NCI-H1436 (cell line): ENCODE measurements around the gene SERINC2.
"Not testable (repeated sequence)": the region's sequence is repeated elsewhere in the genome, so short reads cannot be mapped to it uniquely, and the experiment has no call there.

ENCODE experiments used
- DNase-seq: peaks from one replicate; lab custom pipeline; 2025; lab: John Stamatoyannopoulos, UW

The SERINC2 gene

GRCh38 chr1:31383967-31384366 lies 29.0 kb upstream of the SERINC2 start:
- no peak for DNase-seq

DNA sequence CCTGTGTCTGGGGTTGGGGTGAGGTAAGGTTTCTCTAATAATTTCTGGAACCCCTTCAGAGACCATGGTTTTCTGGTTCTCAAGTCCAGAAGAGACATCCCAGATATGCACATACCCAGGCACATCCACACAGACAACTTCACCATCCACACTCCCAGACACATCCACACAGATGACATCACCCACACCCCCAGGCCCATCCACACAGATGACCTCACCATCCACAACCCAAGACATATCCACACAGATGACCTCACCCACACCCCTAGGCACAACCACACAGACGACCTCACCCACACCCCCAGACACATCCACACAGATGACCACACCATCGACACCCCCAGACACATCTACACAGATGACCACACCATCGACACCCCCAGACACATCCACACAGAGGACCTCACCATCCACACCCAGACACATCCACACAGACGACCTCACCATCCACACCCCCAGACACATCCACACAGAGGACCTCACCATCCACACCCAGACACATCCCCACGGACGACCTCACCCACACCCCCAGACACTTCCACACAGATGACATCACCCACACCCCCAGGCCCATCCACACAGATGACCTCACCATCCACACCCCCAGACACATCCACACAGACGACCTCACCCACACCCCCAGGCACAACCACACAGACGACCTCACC lies 26.3 kb upstream of the SERINC2 start:
- not testable (repeated sequence) for DNase-seq

DNA sequence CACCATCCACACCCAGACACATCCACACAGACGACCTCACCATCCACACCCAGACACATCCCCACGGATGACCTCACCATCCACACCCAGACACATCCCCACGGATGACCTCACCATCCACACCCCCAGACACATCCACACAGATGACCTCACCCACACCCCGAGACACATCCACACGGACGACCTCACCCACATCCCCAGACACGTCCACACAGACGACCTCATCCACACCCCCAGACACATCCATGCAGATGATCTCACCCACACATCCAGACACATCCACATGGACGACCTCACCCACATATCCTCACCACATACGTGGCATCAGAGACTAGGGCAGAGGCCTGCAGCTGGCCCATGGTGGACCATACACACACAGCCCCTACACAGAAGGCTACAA lies 25.4 kb upstream of the SERINC2 start:
- DNase-seq = no peak

GRCh38 chr1:31389616-31390015 lies 23.4 kb upstream of the SERINC2 start:
- no peak for DNase-seq

GRCh38 chr1:31390071-31390470 lies 22.9 kb upstream of the SERINC2 start:
- no peak for DNase-seq

- DNase-seq = no peak
Measured at GRCh38 chr1:31393463-31393862, 19.6 kb upstream of the SERINC2 start.

GRCh38 chr1:31394584-31395193 lies 18.3 kb upstream of the SERINC2 start:
- peak; percentile 90 for DNase-seq

DNA sequence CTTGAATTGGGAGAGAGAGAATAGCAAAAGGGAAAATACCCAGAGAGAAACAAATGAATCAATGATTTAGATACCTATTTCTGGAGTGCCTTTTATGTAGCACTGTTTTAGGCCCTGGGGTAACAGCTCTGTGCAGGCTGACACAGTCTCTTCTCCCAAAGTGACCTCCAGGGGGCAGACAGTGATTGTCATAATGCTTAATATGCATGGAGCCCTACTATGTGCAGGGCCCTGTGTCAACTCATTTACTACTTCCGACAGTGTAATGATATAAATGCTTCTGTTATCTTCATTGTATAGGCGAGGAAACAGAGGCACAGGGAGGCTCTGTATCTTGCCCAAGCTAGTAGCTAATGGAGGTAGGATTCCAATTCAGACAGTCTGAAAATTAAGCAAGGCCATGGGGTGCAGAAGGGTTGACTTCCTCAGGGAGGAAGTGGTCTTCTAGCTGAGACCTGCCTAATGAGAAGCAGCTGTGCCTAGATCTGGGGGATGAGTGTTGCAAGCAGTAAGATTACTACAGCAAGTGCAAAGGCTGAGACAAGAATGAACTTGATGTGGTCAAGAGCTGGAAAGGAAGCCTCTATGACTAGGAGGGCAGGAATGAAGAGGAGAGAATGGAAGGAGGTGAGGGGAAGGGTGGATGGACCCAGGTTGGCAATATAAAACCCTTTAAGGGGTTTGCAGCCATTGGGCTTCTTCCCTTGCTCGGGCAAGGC lies 16.2 kb upstream of the SERINC2 start:
- no peak for DNase-seq

- DNase-seq = no peak
Measured at GRCh38 chr1:31397360-31398095, 15.5 kb upstream of the SERINC2 start.

GRCh38 chr1:31398246-31398645 lies 14.8 kb upstream of the SERINC2 start:
- DNase-seq = no peak

DNA sequence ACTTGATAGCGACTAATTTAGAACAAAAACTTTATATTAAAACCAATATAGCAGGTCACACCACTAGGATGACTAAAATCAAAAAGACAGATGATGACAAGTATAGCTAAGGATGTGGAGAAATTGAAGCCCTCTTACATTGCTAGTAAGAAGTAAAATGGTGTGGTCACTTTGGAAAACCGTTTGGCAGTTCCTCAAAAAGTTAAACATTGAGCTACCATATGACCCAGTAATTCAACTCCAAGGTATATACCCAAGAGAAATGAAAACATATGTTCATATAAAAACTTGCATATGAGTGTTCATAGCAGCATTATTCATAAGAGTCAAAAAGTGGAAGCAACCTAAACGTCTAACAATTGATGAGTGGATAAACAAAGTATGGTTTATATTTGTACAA lies 13.0 kb upstream of the SERINC2 start:
- DNase-seq = no peak

DNA sequence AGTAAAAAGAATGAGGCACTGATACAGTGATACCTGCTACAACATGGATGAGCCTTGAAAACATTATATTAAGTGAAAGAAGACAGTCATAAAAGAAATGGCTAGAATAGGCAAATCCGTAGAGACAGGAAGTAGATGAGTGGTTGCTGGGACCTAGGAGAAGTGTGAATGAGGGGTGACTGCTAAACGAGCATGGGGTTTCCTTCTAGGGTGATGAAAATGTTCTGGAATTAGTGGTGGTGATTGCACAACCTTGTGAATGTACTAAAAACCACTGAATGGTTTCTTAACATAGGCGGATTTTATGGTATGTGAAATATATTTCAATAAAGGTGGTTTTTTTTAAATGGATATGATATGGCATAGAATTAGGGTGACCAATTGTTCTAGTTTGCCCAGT lies 12.6 kb upstream of the SERINC2 start:
- no peak for DNase-seq

DNA sequence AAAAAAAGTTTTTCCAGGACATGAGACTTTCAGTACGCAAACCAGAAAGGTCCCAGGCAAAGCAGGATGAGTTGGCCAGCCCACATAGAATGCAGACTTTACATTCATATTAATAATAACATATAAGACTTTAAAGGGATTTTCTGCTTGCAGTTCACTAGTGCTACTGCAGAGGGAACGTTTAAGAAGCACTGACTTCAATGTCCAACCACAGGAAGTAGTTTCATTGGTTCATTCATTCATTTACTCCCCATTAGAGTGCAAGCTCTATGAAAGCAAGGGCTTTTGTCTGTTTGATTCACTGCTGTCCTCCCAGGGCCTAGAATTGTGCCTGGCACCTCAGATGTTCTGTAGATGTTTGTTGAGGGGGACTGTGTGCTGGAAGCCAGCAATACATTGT lies 11.8 kb upstream of the SERINC2 start:
- no peak for DNase-seq

DNA sequence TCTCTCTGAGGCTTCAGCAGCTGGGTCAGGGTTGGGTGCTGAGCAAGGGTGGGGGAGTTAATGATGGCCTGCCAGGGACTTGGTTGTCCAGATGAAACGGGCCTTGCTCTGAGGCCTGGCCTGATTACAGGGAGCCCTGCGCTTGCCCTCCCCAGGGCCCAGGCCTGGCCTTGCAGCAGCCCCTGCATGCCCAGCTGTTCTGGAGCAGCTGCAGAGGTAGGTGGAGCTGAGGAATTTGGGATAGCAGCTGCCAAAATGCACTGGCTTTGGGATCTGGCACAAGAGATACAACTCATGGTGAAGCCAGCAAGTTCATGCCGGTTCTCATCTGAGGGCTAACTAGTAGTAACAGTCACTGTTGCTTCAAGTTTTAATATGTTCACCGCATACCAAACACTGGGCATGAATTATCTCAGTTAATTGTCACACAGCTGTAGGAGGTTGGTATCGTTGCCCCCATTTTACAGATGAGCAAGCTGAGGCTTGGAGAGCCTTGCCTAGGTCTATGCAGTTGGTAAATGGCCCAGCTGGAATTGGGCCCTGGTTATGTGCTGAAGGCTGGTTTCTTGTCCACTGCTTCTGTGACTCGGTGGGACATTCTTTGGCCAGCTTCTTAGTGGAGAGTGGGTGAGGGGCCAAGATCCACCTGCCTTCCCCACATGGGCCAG lies 7.3 kb upstream of the SERINC2 start:
- DNase-seq = no peak

DNA sequence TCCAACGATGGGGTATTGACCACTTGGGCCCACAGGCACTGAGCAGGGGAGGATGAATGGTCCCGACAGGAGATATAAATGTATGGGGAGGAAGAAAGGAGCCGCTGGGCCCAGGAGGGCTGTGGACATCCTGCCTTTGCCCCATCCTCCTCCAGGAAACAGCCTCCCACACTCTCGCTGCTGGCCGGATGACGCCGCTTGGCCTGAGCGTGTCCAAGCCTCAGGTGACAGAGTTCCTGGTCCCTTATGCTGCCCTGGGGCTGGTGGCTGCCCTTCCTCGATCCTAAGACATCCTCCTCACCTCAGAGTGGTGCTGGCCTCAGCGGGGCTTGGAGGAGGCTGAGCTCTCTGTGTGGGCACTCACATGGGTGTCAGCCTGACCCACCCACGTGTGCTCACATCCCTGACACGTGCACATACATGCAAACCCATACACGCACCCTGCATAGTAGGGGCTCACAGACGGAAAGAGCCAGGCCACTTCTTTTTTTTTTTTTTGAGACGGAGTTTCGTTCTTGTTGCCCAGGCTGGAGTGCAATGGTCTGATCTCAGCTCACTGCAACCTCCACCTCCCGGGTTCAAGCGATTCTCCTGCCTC lies 5.9 kb upstream of the SERINC2 start:
- no peak for DNase-seq

GRCh38 chr1:31408788-31409318 lies 4.2 kb upstream of the SERINC2 start:
- DNase-seq = no peak

- DNase-seq = no peak
Measured at GRCh38 chr1:31409946-31410858, 2.8 kb upstream of the SERINC2 start.

GRCh38 chr1:31410871-31411270 lies 2.1 kb upstream of the SERINC2 start:
- no peak for DNase-seq

GRCh38 chr1:31412205-31412604 lies 808 bp upstream of the SERINC2 start:
- no peak for DNase-seq

- DNase-seq = no peak
Measured at GRCh38 chr1:31413405-31414001, 490 bp downstream of the SERINC2 start.
